Stimulated activated CD4-positive, alpha-beta T cell treated with anti-CD3 and anti-CD28 coated beads, TNF-alpha, amount 100 ng/mL, for 1 hour (primary cell): ENCODE data around the gene OXSR1.

Source experiments
- DNase-seq, 3 donors: peaks; one replicate each; pipeline ENCODE4 v3.0.0-alpha.2; 2020; ENCODE audit warnings: low read depth in 3 of 3, low spot score in 1 of 3

The OXSR1 gene

GRCh38 chr3:38297947-38298711 lies 132.8 kb downstream of the OXSR1 start:
- DNase-seq, result no peak
